Subcutaneous adipose tissue (tissue), 4 donors: ENCODE measurements around the gene CCDC27. TPM values are rescaled to one million over a fixed set of nuclear protein-coding genes. Genes with fewer than 3 reads are reported as not detected.

Experiments used
- CTCF ChIP-seq: fragments of 450-650 bp; IDR thresholded peaks from one replicate; pipeline ENCODE4 v1.5.1; 2016; ENCODE audit warnings: low read depth, mild to moderate bottlenecking, control low read depth, antibody characterized with exemption, moderate library complexity
- total RNA-seq, 4 donors: library from RNA; depleted of rRNA; stranded (reverse); fragments of >200 nt; gene quantifications; one replicate each; pipeline ENCODE4 v1.1.0, GENCODE V29; 2016

CCDC27 gene
- total RNA-seq, 4 donors from 2014 or later: not detected

- TF ChIP-seq CTCF: no peak
Measured at GRCh38 chr1:3753656-3754454, 1.6 kb downstream of the CCDC27 start.

- no peak for TF ChIP-seq CTCF
Measured at GRCh38 chr1:3756394-3756793, 4.1 kb downstream of the CCDC27 start.

GRCh38 chr1:3759164-3759563 lies 6.9 kb downstream of the CCDC27 start:
- no peak for TF ChIP-seq CTCF

- TF ChIP-seq CTCF: no peak
Measured at GRCh38 chr1:3759796-3760195, 7.5 kb downstream of the CCDC27 start.

- TF ChIP-seq CTCF: no peak
Measured at GRCh38 chr1:3761296-3762010, 9.2 kb downstream of the CCDC27 start.

- TF ChIP-seq CTCF: no peak
Measured at GRCh38 chr1:3762151-3762872, 10.1 kb downstream of the CCDC27 start.

- TF ChIP-seq CTCF: no peak
Measured at GRCh38 chr1:3762873-3763228, 10.6 kb downstream of the CCDC27 start.
